PC-3 (cell line): ENCODE results near the gene DIS3L2. TPM values are rescaled to one million over a fixed set of nuclear protein-coding genes. Genes with fewer than 3 reads are reported as not detected.

Experiments used
- ATAC-seq: fragments of 200-7000 bp; cut with Tn5 transposase; 2 replicates; pipeline ENCODE4 v1.9.1; 2020; ENCODE audit warnings: mild to moderate bottlenecking, moderate library complexity
- BruUV-seq: library from RNA; stranded (reverse); fragments of 400-500 nt; replicated peaks from 2 replicates; lab custom pipeline; 2021; lab: Mats Ljungman, UMichigan
- CTCF ChIA-PET: fragments of 300-600 bp; sonication (Branson Sonifier 250); formaldehyde crosslinking; loops from one replicate; lab custom pipeline; 2022; ENCODE audit warnings: antibody characterized with exemption; lab: Charles Lee
- POLR2A ChIA-PET: fragments of 300-600 bp; sonication (Branson Sonifier 250); formaldehyde crosslinking; loops from one replicate; lab custom pipeline; 2022; ENCODE audit warnings: antibody characterized with exemption; ENCODE audit not compliant: unreplicated experiment; lab: Charles Lee
- DNase-seq: peaks from one replicate; pipeline ENCODE4 v3.0.0-alpha.2; 2015
- H2AFZ ChIP-seq: fragments of 300-600 bp; sonication (generic); 2 replicates; pipeline ENCODE4 v1.6.0; 2016; ENCODE audit warnings: antibody characterized with exemption, low read length
- H3F3A ChIP-seq: fragments of 300-600 bp; sonication (generic); one replicate; pipeline ENCODE4 v1.6.0; 2017; ENCODE audit warnings: antibody characterized with exemption, low read length, control low read depth, mild to moderate bottlenecking; ENCODE audit not compliant: unreplicated experiment
- H3K27ac ChIP-seq: fragments of 300-600 bp; sonication (generic); 2 replicates; pipeline ENCODE4 v1.5.1; 2016; ENCODE audit warnings: mild to moderate bottlenecking, low read length
- H3K27me3 ChIP-seq: fragments of 300-600 bp; sonication (generic); 2 replicates; pipeline ENCODE4 v1.6.1; 2016; ENCODE audit warnings: low read length, mixed read lengths
- H3K36me3 ChIP-seq: fragments of 300-600 bp; sonication (generic); 2 replicates; pipeline ENCODE4 v1.6.1; 2016; ENCODE audit warnings: low read depth, mixed run types, low read length, mixed read lengths
- H3K4me1 ChIP-seq: fragments of 300-600 bp; sonication (generic); 2 replicates; pipeline ENCODE4 v1.5.1; 2016; ENCODE audit warnings: low read length; ENCODE audit not compliant: insufficient read depth
- H3K4me2 ChIP-seq: fragments of 300-600 bp; sonication (generic); 2 replicates; pipeline ENCODE4 v1.6.0; 2016; ENCODE audit warnings: low read length
- H3K4me3 ChIP-seq: fragments of 300-600 bp; sonication (generic); 2 replicates; pipeline ENCODE4 v1.5.1; 2016; ENCODE audit warnings: mild to moderate bottlenecking, low read length, mixed read lengths
- H3K79me2 ChIP-seq: fragments of 300-600 bp; sonication (generic); 2 replicates; pipeline ENCODE4 v1.6.1; 2017; ENCODE audit warnings: low read length, mixed read lengths
- H3K9ac ChIP-seq: fragments of 300-600 bp; sonication (generic); 2 replicates; pipeline ENCODE4 v1.6.0; 2016; ENCODE audit warnings: mild to moderate bottlenecking, low read length
- H3K9me2 ChIP-seq: fragments of 300-600 bp; sonication (generic); replicated peaks from 2 replicates; pipeline ENCODE4 v1.6.1; 2016; ENCODE audit warnings: mixed run types, low read length, mixed read lengths
- H3K9me3 ChIP-seq: fragments of 300-600 bp; sonication (generic); 2 replicates; pipeline ENCODE4 v1.6.1; 2016; ENCODE audit warnings: low read length, mixed read lengths
- H4K20me1 ChIP-seq: fragments of 300-600 bp; sonication (generic); 2 replicates; pipeline ENCODE4 v1.6.1; 2016; ENCODE audit warnings: low read length, mixed read lengths
- EZH2 ChIP-seq: fragments of 300-600 bp; sonication (generic); IDR thresholded peaks from one replicate; pipeline ENCODE4 v1.6.1; 2017; ENCODE audit warnings: antibody characterized with exemption, mild to moderate bottlenecking, low read length; ENCODE audit not compliant: unreplicated experiment
- EZH2phosphoT487 ChIP-seq: fragments of 300-600 bp; sonication (generic); IDR thresholded peaks from 2 replicates; pipeline ENCODE4 v1.6.1; 2018; ENCODE audit warnings: mild to moderate bottlenecking, antibody characterized with exemption, low read length, borderline replicate concordance
- intact Hi-C: fragments of 100-400 bp; cut with micrococcal nuclease; formaldehyde crosslinking; loops from 2 replicates; pipeline ENCODE4 v1.9.0; 2023
- total RNA-seq: library from RNA; depleted of rRNA; stranded (reverse); fragments of >200 nt; gene quantifications from 2 replicates; pipeline ENCODE4 v1.2.3, GENCODE V29; 2014
- TF ChIP-seq, protein P1 (sequence below): fragments of 300-600 bp; sonication (generic); conservative IDR thresholded peaks from 2 replicates; pipeline ENCODE4 v1.5.1; 2017; ENCODE audit warnings: antibody characterized with exemption, low read depth, mild to moderate bottlenecking, low read length

Gene DIS3L2
- total RNA-seq, 1 experiment from 2014 or later, result 22.8 TPM

DNA sequence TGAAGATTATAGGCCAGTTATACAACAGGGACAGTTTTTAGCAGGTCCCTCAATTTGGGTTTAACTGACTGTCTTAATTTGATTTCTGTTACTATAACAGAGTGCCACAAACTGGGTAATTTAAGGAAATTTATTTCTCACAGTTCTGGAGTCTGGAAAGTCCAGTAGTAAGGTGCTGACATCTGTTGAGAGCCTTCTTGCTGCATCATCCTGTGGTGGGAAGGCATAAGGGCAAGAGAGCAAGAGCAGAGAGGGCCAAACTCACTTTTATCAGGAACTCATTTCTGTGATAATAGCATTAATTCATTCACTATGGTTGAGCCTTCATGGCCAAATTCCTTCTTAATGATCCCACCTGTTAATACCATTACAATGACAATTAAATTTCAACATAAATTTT lies 36.5 kb downstream of the DIS3L2 start:
- Histone ChIP-seq H3K4me1 (no peaks in the 10 kb centered on the region), H3K27ac (no peak overlapping the region), H3K4me2 (no peak overlapping the region), H3K36me3 (no peaks in the 10 kb centered on the region), H3K4me3 (no peak overlapping the region), H3K27me3 (no peaks in the 10 kb centered on the region), H3K79me2 (peaks cover 34% of the 10 kb centered on the region), H2AFZ (no peak overlapping the region), H3K9me2 (no peaks in the 10 kb centered on the region), H3K9ac (no peak overlapping the region), H3K9me3 (no peaks in the 10 kb centered on the region), H3F3A (no peaks in the 10 kb centered on the region), H4K20me1 (no peaks in the 10 kb centered on the region; the same call in 1 of the 2 replicates)
- no peak for TF ChIP-seq EZH2phosphoT487
- TF ChIP-seq, protein P1, sequence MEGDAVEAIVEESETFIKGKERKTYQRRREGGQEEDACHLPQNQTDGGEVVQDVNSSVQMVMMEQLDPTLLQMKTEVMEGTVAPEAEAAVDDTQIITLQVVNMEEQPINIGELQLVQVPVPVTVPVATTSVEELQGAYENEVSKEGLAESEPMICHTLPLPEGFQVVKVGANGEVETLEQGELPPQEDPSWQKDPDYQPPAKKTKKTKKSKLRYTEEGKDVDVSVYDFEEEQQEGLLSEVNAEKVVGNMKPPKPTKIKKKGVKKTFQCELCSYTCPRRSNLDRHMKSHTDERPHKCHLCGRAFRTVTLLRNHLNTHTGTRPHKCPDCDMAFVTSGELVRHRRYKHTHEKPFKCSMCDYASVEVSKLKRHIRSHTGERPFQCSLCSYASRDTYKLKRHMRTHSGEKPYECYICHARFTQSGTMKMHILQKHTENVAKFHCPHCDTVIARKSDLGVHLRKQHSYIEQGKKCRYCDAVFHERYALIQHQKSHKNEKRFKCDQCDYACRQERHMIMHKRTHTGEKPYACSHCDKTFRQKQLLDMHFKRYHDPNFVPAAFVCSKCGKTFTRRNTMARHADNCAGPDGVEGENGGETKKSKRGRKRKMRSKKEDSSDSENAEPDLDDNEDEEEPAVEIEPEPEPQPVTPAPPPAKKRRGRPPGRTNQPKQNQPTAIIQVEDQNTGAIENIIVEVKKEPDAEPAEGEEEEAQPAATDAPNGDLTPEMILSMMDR, result no peak
- no peak for TF ChIP-seq EZH2
- ChIA-PET CTCF (no interaction called here), POLR2A (no interaction called here)
- DNase-seq, result no peak
- no TSS peak for BruUV-seq
- intact Hi-C loops, result no loop called here
- ATAC-seq, result no peak

DNA sequence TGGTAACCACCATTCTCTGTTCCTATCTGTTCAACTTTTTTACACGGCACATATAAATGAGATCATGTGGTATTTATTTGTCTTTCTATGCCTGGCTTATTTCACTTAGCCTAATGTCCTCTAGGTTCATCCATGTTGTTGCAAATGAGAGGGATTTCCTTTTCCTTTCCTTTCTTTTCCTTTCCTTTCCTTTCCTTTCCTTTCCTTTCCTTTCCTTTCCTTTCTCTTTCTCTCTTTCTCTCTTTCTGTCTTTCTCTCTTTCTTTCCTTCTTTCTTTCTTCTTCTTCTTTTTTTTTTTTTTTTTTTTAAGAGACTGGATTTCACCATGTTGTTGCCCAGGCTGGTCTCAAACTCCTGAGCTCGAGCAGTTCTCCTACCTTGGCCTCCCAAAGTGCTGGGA lies 38.9 kb downstream of the DIS3L2 start:
- CTCF ChIA-PET, result interaction anchor here (0.7 kb wide), 1 partner anchor 336 kb away, joined by 6 read pairs; no protein-coding TSS in a partner anchor
- intact Hi-C loops, result no loop called here
- Histone ChIP-seq H3K36me3 (no peaks in the 10 kb centered on the region), H3K27ac (no peak overlapping the region), H3F3A (no peaks in the 10 kb centered on the region), H3K4me2 (no peak overlapping the region), H2AFZ (no peak overlapping the region), H3K9me3 (no peaks in the 10 kb centered on the region), H3K4me3 (no peak overlapping the region), H3K9me2 (no peaks in the 10 kb centered on the region), H3K9ac (no peak overlapping the region), H4K20me1 (no peaks in the 10 kb centered on the region; the same call in 1 of the 2 replicates), H3K27me3 (no peaks in the 10 kb centered on the region), H3K4me1 (no peaks in the 10 kb centered on the region), H3K79me2 (peaks cover 36% of the 10 kb centered on the region)
- no peak for TF ChIP-seq EZH2
- TF ChIP-seq, protein P1, result no peak
- TF ChIP-seq EZH2phosphoT487, result no peak
- no TSS peak for BruUV-seq
- no peak for DNase-seq
- POLR2A ChIA-PET, result no interaction called here
- no peak for ATAC-seq

DNA sequence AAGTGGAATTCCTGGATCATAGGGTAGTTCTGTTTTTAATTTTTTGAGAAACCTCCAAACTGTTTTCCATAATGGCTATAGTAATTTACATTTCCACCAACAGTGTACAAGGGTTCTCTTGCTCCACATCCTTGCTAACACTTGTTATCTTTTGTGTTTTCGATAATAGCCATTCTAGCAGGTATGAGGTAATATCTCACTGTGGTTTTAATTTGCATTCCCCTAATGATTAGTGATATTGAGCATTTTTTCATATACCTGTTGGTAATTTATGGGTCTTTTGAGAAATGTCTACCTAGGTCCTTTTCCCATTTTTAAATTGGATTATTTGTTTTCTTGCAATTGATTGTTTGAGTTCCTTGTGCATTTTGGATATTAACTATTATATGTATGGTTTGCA lies 39.6 kb downstream of the DIS3L2 start:
- no peak for TF ChIP-seq EZH2phosphoT487
- no peak for TF ChIP-seq EZH2
- TF ChIP-seq, protein P1, result no peak
- no peak overlapping the region for H2AFZ ChIP-seq
- BruUV-seq, result no TSS peak
- no peaks in the 10 kb centered on the region for H3K9me3 ChIP-seq
- H3K4me1 ChIP-seq, result no peaks in the 10 kb centered on the region
- intact Hi-C loops, result no loop called here
- H3K36me3 ChIP-seq, result no peaks in the 10 kb centered on the region
- no peak overlapping the region for H3K4me3 ChIP-seq
- no peak overlapping the region for H3K4me2 ChIP-seq
- H3K27me3 ChIP-seq, result no peaks in the 10 kb centered on the region
- H3K79me2 ChIP-seq, result peaks cover 30% of the 10 kb centered on the region
- ChIA-PET CTCF (interaction anchor here (0.7 kb wide), 1 partner anchor 335 kb away, joined by 6 read pairs; no protein-coding TSS in a partner anchor), POLR2A (no interaction called here)
- no peak overlapping the region for H3K9ac ChIP-seq
- H4K20me1 ChIP-seq, result no peaks in the 10 kb centered on the region; the same call in 1 of the 2 replicates
- no peak overlapping the region for H3K27ac ChIP-seq
- no peaks in the 10 kb centered on the region for H3F3A ChIP-seq
- ATAC-seq (no peak), DNase-seq (no peak)
- H3K9me2 ChIP-seq, result no peaks in the 10 kb centered on the region
